Measurements from ENCODE around the gene SPOCK1.

The SPOCK1 gene

GRCh38 chr5:137357436-137357835, 141.7 kb downstream of the SPOCK1 start:
- no peak for FAIRE-seq

DNA sequence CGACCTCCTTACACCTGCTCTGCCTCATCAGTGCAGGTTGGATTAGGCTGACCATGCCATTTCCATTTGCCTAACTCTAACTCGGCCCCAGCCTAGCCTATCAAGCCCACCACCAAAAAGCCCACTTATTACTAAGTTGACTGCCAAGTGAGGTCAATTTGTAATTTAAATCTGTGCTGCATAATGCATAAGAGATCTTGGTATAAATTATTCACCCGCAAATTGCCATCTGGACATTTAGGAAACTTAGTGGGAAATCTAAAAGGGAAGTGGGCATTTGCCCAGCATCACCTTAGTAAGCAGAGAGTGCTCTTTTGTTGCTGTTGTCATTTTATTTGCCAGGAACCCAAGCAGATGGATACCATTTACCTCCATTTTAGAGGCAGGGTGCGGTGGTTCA, 143.0 kb downstream of the SPOCK1 start:
- FAIRE-seq = no peak

- no peak for FAIRE-seq
Measured at GRCh38 chr5:137355708-137356107, 143.4 kb downstream of the SPOCK1 start.

DNA sequence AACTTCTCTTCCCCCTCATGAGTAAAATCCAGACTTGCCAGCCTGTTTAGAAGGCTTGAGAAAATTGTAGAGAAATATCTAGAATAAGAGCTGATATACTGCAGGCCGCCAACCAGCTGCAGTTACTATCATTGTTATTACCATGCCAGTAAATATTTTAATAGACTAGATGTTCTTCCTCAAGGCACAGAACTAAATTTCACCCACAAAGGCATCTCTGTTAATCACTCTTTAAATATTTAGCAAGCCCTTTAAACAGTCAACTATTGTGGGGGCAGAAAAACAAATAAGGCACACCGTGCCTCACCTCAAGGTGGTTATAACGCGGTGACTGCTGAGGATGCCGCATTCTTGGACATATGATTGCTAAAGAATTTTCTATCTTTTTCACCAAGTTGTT, 147.0 kb downstream of the SPOCK1 start:
- FAIRE-seq = no peak

DNA sequence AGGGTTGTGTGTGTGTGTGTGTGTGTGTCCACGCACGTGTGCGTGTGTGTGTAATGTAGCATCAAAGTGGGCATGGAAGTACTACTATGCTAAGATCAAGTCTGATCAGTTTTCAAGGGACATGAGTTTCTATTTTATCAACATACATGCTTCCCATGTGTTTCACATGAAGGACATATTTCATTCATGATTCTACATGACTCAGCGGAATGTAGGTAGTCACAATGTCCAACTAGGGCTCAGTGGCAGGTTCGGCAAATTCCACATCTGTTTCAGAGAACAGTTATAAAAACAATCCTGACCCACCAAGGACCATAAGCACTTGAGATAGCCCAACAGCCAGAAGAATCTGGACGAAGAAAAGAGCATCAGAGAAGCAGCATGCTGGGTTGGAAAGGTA, 148.3 kb downstream of the SPOCK1 start:
- FAIRE-seq = no peak

GRCh38 chr5:137348759-137349158, 150.4 kb downstream of the SPOCK1 start:
- FAIRE-seq = no peak

- no peak for FAIRE-seq
Measured at GRCh38 chr5:137347865-137348264, 151.3 kb downstream of the SPOCK1 start.

GRCh38 chr5:137346281-137346680, 152.8 kb downstream of the SPOCK1 start:
- FAIRE-seq = no peak

GRCh38 chr5:137345396-137345795, 153.7 kb downstream of the SPOCK1 start:
- no peak for FAIRE-seq

- no peak for FAIRE-seq
Measured at GRCh38 chr5:137344723-137345322, 154.3 kb downstream of the SPOCK1 start.

GRCh38 chr5:137344021-137344420, 155.1 kb downstream of the SPOCK1 start:
- no peak for FAIRE-seq

DNA sequence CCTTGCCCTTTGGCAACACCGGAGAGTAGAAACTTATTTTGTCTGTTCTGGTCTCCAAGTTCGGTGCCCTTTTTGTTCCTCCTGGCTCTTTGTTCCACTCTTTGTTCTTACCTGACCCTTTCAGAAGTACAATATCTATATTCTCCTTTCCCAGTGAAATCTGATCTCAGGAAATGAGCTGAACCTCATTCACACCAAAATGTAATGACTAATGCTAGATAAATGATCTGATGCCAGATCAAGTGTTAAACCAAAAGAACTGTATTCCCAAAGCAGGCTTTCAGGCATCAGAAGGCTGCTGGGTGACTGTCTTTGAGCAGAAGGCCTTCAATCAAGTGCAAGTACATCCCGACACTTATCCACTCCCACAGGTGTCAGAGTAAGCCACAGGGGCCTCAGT, 156.4 kb downstream of the SPOCK1 start:
- FAIRE-seq = no peak

DNA sequence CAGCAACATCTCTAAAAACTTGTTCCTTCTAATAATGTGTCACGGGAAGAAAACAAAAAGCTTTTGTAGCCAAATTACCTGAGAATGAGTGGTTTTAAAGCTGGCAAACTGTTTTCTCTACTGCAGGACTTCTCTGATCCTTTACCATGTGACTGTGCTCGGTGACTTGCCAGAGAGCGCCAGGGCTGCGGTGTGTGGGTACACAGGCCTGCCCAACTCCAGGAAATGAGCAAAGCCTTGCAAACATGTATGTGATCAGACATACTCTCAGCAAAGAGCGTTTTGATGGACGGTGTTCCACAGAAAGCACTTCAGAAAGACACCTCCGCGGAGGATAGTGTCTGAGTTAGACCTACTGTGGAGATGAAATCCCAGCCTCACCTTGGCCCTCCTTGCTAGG, 157.3 kb downstream of the SPOCK1 start:
- no peak for FAIRE-seq

DNA sequence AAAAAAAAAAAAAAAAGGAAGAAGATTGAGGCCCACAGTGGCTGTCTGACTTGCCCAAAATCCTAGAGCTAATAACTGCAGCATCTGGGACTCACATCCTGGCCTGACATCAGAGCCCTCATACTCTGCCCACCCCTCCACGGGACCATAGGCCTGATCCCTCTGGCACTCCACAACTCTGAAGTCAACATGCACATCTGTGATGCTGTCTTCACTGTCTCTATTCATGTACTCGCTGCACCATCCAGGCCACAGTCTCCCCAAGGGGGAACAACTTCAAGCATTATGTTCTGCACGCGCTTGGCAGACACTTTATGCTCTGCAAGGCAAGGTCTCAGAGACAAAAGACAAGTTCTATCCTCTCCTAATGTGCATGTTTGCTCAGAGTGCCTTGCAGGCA, 158.2 kb downstream of the SPOCK1 start:
- no peak for FAIRE-seq

DNA sequence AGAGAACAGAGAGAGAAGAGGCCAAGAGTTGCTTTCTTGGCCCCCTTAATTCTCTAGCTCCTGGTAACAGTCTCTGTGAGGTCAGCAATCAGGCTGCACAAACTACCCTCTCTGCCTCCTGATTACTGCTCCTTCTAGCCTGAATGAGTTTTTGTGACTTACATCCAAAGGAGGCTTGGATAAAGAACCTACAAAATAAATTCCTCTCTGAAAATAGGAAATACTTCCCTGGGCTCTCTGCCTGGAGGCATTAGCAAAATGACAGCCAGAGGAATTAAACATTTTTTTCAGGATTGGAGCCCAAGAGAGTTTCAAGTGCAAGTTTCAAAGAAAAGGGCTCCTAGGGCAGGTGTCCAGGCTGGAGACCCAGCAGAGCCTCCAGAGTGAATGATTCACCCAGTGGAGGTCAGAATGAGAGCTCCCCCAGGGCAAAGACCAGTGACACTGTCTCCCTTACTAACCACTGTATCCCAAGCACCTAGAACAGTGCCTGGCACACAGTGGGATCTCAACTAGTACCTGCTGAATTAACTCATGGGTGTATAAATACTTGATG, 162.5 kb downstream of the SPOCK1 start:
- no peak for FAIRE-seq

DNA sequence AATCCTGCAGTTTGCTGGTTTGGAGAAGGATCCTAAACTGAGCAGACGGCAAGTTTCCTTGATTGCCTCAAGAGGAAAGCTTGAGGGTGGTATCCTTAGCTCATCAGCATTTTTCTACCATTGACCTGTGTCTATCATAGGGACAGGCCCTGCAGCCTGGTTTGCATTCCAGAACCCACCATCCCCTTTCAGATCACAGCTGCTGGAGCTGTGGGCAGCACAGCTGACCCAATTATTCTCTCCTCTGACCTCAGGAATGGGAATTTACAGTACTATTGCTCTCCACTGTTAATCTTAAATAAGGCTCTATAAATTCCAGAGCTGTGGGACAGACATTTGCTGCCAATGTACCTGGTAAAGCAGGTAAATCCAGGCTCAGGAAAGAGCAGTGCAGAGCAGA, 163.0 kb downstream of the SPOCK1 start:
- no peak for FAIRE-seq

DNA sequence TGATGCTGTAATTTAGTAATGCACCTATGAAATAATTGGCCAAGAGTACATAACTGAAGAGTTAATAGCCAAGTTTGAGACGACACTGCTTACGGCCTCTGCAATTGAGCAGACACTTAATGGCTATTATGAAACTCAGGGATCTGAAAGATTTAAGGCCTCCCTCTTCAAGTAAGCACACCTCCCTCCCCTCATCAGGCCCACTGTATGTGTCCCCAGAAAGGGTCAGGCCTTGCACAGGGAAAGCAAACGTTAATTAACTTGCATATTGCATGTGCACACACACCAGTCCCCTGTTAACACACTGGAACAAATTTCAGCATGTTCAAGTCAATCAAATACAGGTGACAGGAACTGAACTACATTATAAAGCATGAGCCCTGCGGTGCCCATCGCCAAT, 163.6 kb downstream of the SPOCK1 start:
- FAIRE-seq = no peak

DNA sequence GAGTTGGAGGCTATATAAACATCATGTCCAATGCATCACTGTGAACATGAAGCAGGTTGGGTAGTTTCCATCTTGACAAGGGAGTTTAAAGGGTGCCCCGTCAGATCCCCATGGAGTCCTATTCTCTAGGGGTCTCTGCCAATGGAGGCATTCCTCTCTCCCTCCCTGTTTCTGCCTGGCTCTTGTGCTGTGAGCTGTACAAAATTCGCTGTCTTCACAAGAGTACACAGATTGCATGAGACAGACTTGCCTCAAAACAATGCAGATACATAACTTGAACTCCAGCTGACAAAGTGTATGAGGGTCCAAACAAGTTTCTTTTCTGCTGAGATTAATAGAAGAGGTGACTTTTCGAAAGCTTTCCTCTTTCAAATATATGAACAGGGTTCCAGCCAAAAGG, 165.2 kb downstream of the SPOCK1 start:
- no peak for FAIRE-seq

DNA sequence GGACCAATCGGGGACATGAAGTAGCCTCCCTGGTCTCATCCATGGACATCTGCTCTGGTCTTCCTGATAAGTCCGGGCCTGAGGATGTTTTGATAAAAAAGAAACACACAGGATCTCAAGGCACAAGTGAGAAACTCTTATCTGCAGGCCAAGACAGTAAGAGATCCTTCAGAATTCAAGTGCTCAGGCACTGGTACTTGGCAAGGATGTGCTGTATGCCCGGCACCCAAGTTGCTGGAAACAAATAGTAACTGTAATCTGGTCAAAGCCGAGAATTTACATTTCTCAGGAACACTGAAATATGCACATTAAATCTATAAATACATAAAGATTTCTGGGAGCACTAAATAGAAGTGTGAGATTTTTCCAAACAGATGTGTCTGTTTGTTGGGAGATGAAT, 165.7 kb downstream of the SPOCK1 start:
- FAIRE-seq = no peak

- FAIRE-seq = no peak
Measured at GRCh38 chr5:137332296-137332695, 166.8 kb downstream of the SPOCK1 start.

DNA sequence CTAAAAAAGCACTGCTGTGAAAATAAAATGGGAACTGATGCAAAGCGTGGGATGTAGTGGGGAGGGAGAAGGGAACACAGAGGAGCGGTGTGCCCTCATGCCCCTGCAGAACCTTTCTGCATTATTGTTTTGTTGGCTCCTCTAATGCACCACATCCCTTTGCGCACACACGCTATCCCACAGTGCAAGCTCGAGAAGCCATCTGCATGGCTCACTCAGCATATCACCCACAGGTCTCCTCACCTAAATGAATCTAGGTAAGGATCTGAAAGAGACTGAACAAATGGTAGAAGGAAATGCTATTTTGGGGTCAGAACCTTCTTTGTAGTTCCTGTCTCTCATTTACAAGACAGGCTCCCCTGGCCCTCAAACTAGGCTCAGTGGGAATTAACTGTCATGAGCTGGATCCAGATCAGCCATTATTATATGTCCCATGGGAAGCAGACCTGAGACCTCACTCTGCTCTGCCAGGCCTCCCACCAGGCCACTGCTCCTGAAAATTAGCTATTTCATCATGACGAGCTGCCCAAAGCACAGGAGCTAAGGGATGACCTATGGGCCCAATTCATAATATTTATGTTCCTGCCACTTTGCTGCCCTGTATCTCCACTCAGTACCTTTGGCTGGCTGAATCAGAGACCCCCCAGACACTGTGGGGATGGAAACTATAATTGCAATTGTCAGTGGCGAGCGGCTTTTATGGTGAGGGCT, 169.4 kb downstream of the SPOCK1 start:
- no peak for FAIRE-seq

- no peak for FAIRE-seq
Measured at GRCh38 chr5:137328991-137329390, 170.1 kb downstream of the SPOCK1 start.

- no peak for FAIRE-seq
Measured at GRCh38 chr5:137328463-137328862, 170.7 kb downstream of the SPOCK1 start.

GRCh38 chr5:137325721-137326120, 173.4 kb downstream of the SPOCK1 start:
- FAIRE-seq = no peak
